Kidney epithelial cell (primary cell): ENCODE data around the gene AP1B1. TPM values are rescaled to one million over a fixed set of nuclear protein-coding genes. Genes with fewer than 3 reads are reported as not detected.

ENCODE experiments used
- DNase-seq: peaks from one replicate; pipeline ENCODE4 v3.0.0-alpha.2; 2010; ENCODE audit warnings: low read depth
- H3K27me3 ChIP-seq: 2 replicates; pipeline ENCODE4 v1.6.0; 2011; ENCODE audit warnings: low read length; ENCODE audit not compliant: control insufficient read depth, insufficient read depth
- H3K36me3 ChIP-seq: 2 replicates; pipeline ENCODE4 v1.5.1; 2011; ENCODE audit warnings: low read length; ENCODE audit not compliant: control insufficient read depth, insufficient read depth
- H3K4me3 ChIP-seq: 2 replicates; pipeline ENCODE4 v1.5.1; 2011; ENCODE audit warnings: low read depth, mild to moderate bottlenecking, control low read depth, low read length
- total RNA-seq: library from RNA; depleted of rRNA; stranded (reverse); fragments of >200 nt; gene quantifications from 2 replicates; pipeline ENCODE4 v1.2.3, GENCODE V29; 2015
- TF ChIP-seq, protein P1 (sequence below): IDR thresholded peaks from 2 replicates; pipeline ENCODE4 v1.5.1; 2011; ENCODE audit warnings: mild to moderate bottlenecking, moderate library complexity, low read length, control low read depth, inconsistent platforms; ENCODE audit not compliant: insufficient read depth, poor library complexity, severe bottlenecking

AP1B1 gene
- total RNA-seq, 1 donor from 2014 or later, result 65.2 TPM

- TF ChIP-seq, protein P1, sequence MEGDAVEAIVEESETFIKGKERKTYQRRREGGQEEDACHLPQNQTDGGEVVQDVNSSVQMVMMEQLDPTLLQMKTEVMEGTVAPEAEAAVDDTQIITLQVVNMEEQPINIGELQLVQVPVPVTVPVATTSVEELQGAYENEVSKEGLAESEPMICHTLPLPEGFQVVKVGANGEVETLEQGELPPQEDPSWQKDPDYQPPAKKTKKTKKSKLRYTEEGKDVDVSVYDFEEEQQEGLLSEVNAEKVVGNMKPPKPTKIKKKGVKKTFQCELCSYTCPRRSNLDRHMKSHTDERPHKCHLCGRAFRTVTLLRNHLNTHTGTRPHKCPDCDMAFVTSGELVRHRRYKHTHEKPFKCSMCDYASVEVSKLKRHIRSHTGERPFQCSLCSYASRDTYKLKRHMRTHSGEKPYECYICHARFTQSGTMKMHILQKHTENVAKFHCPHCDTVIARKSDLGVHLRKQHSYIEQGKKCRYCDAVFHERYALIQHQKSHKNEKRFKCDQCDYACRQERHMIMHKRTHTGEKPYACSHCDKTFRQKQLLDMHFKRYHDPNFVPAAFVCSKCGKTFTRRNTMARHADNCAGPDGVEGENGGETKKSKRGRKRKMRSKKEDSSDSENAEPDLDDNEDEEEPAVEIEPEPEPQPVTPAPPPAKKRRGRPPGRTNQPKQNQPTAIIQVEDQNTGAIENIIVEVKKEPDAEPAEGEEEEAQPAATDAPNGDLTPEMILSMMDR, result no peak
- H3K36me3 ChIP-seq, result no peaks in the 10 kb centered on the region
- H3K4me3 ChIP-seq, result no peak overlapping the region
- no peak for DNase-seq
- no peaks in the 10 kb centered on the region for H3K27me3 ChIP-seq
Observed at GRCh38 chr22:29400576-29400975, 12.2 kb upstream of the AP1B1 start.

- Histone ChIP-seq H3K36me3 (no peaks in the 10 kb centered on the region), H3K27me3 (peaks cover 3% of the 10 kb centered on the region), H3K4me3 (no peak overlapping the region)
- DNase-seq, result no peak
- TF ChIP-seq, protein P1, result no peak
Observed at GRCh38 chr22:29397791-29398190, 9.4 kb upstream of the AP1B1 start.

DNA sequence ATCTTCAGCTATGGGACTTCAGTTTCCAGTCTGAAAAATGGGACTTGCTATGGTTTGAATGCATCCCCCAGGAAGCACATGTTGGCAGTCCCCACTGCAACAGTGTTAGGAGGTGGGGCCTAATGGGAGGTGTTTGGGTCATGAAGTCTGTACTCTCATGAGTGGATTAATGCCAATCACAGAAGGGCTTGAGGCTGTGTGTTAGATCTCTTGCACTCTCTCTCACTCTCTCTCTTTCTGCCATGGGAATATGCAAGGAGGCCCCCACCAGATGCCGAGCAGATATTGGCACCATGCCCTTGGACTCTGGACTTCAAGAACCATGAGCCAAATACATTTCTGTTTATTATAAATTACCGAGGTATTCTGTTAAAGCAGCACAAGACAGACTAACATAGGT is 7.8 kb upstream of the AP1B1 start:
- TF ChIP-seq, protein P1, result no peak
- no peak for DNase-seq

DNA sequence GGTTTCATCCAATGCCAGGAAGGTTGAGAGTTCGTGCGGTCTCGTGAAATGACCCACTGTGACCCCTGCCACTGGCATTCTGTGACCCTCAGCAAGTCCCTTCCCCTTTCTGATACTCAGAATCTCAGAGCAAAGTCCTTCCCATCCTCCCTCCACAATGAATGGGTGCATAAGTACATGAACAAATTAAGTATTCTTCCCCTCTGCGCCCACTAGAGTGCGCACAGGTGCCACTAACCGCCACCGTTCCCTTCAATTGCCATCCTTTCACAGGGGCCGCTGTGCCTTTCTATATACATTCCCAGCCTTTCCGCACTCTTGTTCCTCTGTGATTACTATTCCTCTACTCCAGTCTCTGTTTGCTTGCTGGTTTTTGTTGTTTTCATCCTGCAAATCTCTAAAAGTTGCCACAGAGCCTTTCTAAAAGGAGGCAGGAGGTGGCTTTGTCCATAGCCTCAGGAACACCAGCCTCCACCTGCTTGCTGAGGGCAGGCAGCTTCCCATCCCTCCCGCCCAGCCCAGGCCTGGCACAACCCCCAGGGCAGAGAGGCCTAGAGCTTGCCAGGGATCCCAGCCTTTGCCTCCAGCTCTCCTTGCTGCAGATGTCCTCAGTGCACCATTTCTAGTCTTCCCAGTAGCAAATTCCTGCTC is 6.7 kb upstream of the AP1B1 start:
- H3K36me3 ChIP-seq, result no peaks in the 10 kb centered on the region
- TF ChIP-seq, protein P1, result peak; percentile 85
- H3K27me3 ChIP-seq, result peaks cover 3% of the 10 kb centered on the region
- no peak overlapping the region for H3K4me3 ChIP-seq
- DNase-seq, result no peak

More for the DNA sequence above, 7.8 kb upstream of the AP1B1 start:
- H3K4me3 ChIP-seq, result no peak overlapping the region
- H3K36me3 ChIP-seq, result no peaks in the 10 kb centered on the region
- peaks cover 3% of the 10 kb centered on the region for H3K27me3 ChIP-seq

DNA sequence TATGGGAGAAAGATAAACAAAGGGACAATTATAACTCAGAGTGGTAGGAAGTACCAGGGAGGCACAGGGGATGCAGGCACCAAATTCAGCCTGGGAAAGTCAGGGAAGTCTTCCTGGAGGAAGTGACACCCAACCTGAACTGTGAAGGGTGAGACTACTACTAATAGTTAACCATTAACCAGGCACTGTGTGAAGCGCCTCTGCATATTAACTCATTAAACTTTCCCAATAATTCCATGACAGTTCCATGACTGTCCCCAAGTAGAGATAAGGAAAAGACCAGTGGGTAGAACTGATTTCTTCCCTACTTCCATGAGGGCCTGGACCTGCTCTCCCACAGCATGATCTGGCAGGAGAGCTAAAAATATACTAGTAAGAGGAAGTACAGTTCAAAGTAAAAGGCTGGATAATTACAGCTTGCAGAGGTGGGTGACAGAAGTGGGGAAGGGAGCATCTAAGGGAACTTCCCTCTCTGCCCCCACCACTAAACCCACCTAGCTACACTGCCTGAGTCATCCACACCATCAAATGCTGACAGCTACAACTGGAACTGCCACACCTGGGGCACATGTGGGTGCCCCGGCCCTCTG is 4.7 kb upstream of the AP1B1 start:
- TF ChIP-seq, protein P1, result no peak
- Histone ChIP-seq H3K27me3 (peaks cover 3% of the 10 kb centered on the region), H3K4me3 (no peak overlapping the region), H3K36me3 (no peaks in the 10 kb centered on the region)
- no peak for DNase-seq

GRCh38 chr22:29391546-29391945 is 3.2 kb upstream of the AP1B1 start:
- H3K27me3 ChIP-seq, result peaks cover 3% of the 10 kb centered on the region
- TF ChIP-seq, protein P1, result no peak
- DNase-seq, result no peak
- no peaks in the 10 kb centered on the region for H3K36me3 ChIP-seq
- H3K4me3 ChIP-seq, result no peak overlapping the region
